ENCODE data around the gene FBP1.

Gene FBP1

GRCh38 chr9:94639061-94639998, at the start of gene FBP1:
TSS of gene FBP1 (minus strand) at chr9:94639518. CDS start at chr9:94639310, 208 bp downstream.
- DNase-seq (ENCODE audit: low read depth): no peak

GRCh38 chr9:94687451-94687850, 48.1 kb upstream of the FBP1 start:
- DNase-seq (ENCODE audit: low read depth): no peak

DNA sequence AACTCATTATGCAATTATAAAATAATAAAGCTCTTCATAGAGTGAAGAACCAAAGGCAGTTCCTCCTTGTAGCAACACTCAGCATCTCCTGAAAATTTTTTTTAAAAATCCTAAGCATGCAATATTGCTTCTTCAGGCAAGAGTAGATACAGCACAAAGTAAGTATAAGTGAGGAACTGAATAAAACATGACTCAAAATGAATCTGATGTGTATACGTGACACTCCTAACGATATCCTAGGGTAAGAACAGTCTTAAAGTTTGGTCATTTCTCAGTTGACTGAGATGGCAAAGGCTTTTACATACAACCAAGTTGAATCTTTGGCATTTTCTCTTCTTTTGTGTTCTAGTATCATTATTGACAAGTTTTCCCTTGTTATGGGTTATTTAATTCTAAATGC, 46.0 kb upstream of the FBP1 start:
- DNase-seq (ENCODE audit: low read depth): no peak

GRCh38 chr9:94681508-94681907, 42.2 kb upstream of the FBP1 start:
- peak; percentile 71 for DNase-seq (ENCODE audit: low read depth)

DNA sequence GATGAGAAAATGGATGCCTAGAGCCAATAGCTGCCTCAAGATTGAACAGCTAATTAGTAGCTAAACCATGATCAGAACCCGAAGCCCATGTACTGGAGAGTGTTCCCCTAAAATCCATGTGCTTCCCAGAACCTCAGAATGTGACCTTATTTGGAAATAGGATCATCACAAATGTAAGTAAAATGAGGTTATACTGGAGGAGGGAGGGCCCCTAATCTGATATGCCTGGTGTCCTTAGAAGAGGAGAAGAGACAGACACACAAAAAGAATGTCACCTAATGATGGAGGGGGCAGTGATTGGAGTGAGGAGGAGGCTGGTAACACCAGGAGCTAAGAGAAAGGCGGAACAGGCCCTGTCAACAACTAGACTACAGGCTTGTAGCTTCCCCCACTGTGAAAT, 41.3 kb upstream of the FBP1 start:
- no peak for DNase-seq (ENCODE audit: low read depth)

GRCh38 chr9:94680020-94680419, 40.7 kb upstream of the FBP1 start:
- DNase-seq (ENCODE audit: low read depth): no peak

DNA sequence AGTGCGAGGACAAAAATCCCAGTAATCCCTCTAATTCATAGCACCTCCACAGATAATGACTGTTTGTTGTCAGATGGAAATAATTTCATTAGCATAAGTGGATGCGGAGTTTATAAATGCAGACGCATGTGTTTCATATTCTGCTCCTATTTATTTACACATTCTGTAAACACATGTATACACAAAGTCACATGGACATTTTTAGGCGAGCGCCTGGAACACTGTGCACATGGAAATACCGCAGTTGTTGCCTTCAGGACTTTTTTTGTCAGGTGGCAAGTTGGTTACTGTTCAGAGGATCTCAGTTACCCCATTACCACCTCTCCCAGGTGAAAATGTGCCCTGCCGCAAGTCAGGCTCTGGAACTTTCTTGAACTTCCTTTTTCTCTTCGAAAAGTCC, 40.3 kb upstream of the FBP1 start:
- DNase-seq (ENCODE audit: low read depth): no peak

GRCh38 chr9:94677929-94678328, 38.6 kb upstream of the FBP1 start:
- DNase-seq (ENCODE audit: low read depth): no peak

DNA sequence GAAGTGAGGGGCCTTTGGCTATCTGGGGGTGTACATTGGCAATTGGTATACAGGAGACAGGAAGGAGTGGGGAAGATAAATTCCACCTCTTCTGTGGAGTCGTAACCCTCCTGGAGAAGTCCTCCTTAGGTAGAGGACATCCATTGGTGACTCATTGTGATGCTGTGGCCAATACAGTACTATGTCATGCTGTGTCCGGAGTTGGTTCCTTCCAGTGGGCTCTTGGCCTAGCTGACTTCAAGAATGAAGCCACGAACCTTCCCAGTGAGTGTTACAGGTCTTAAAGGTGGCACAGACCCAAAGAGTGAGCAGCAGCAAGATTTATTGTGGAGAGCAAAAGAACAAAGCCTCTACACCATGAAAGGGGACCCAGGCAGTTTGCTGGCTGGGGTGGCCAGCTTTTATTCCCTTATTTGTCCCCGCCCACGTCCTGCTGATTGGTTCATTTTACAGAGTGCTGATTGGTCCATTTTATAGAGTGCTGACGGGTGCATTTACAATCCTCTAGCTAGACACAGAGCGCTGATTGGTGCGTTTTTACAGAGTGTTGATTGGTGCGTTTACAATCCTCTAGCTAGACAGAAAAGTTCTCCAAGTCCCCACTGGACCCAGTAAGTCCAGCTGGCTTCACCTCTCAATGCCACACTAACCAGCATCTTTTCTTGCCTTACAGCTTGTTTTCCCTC, 37.3 kb upstream of the FBP1 start:
- no peak for DNase-seq (ENCODE audit: low read depth)

DNA sequence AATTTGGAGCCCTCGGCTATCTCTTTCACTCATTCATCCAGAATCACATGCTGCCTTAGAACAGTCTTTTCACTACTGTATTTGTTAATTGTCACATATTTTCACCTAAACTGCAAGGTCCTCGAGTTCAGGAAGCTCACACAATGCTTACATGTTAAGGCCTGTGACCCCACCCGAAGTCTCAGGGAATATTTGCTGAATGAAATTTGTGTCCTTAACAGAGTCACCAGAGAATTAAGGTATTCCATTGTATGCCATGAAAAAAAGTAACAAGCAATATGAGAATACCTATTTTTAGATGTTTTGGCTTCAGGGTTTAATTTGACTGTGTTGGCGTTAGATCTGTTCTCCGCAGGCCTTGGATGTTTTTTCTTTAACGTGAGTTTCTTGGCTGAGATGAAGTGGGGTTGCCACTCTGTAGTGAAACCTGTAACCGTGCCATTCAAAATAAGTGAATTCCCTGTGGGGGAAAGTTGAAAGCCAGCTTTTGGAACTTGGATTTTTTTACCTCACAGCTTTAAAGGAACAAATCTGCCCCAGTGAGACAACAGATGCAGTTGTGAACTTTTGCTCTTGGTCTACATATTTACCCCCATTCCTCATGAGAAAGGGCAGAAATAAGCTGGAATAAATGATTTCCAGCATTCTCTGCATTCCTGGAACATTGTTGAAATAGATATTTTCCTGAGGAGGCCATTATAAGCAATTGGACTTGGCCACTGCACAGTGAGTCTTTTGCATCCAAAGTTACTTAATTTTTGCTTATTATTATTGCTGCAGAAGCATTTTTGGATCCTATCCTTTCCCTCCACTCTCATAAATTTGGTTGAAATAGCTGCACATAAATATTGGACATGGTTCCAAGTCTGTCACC, 35.9 kb upstream of the FBP1 start:
- peak; percentile 74 for DNase-seq (ENCODE audit: low read depth)

DNA sequence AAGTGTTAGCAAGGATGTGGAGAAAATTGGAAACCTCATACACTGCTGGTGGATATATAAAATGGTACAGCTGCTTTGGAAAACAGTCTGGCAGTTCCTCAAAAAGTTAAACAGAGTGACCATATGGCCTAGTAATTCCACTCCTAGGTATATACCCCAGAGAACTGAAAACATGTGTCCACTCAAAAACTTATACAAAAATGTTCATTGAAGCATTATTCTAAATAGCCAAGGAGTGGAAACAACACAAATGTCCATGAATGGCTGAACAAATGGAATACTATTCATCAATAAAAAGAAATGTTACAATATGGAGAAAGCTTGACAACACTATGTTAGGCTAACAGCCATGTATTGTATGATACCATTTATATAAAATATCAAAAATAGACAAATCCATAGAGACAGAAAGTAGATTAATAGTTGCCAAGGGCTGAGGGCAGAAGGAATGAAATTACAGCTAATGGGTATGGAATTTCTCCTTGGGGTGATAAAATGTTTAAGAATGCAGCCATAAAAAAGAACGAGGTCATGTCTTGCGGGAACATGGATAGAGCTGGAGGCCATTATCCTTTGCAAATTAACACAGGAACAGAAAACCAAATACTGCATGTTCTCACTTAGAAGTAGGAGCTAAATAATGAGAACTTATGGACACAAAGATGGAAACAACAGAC, 33.6 kb upstream of the FBP1 start:
- DNase-seq (ENCODE audit: low read depth): peak; percentile 40

GRCh38 chr9:94668928-94669729, 29.8 kb upstream of the FBP1 start:
- DNase-seq (ENCODE audit: low read depth): peak; percentile 71

DNA sequence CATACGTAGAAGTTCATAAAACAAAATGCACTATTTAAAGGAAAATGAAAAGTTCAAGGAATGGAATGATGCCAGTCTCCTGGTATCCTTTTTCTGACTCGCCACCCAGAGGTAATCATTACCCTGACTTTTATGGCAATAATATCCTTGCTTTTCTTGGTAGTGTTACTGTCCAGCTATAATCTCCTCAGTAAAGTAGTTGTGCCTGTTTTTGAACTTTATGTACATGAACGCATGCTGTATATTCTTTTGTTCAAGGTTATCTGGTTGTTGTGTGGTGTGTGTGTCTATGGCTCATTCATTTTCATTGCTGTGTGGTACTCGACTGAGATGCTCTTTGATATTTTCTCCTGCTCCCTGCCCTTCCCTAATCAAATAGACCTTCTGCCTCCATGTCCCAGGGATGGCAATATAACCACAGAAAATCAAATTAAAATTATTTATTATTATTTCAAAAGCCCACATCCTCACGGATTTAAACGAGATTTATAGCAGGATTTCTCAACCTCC, 29.2 kb upstream of the FBP1 start:
- no peak for DNase-seq (ENCODE audit: low read depth)

DNA sequence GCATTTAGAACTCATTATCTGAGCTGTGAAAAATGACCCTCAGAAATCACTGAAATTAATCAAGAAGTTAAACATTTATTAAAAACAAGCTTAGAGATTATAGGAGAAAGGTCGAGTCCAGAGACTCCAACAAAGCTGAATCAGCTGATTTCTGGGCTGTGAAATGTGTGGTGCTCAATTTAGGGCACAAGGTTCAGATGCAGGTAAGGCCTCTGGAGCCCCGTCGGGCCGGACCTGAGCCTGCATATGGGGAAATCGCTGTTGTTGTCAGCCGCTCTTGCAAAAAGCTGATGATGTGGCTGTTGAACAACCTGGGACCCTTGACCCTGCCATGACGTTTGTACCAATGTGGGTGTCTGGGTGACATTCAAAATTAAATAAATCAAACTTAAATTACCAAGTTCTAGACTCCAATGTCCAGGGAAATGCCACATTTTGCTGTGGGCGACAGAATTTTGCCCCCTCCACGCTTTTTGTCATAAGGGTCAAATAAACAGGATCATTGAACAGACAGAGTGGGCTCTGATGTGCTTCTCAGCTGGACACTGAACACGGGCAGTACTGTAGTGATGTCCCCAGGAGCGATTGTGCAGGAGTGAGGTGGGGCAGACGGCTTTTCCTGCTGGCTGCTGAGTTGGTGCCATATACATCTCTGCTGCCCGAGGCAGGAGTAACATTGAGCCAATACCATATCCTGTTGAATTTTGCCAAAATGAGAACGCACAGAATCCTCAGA, 27.2 kb upstream of the FBP1 start:
- DNase-seq (ENCODE audit: low read depth): no peak

DNA sequence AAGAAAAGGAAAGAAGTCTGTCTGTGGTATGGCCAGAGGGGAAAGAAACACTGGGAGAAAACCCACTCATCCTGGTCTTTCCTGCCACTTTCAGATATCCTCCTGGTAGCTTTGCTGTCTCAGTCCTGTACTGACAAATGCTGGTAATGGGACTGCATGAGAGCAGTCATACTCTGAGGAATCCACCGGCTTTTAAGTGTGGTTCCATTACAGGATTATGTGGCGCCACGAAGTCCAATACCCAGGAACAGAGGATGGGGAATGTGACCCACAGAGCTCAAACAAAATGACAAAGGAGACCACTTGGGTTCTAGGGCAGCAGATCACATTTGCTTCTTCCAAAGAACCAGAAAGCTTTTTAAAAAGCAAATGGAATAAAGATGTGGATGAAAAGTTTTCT, 26.3 kb upstream of the FBP1 start:
- DNase-seq (ENCODE audit: low read depth): no peak

DNA sequence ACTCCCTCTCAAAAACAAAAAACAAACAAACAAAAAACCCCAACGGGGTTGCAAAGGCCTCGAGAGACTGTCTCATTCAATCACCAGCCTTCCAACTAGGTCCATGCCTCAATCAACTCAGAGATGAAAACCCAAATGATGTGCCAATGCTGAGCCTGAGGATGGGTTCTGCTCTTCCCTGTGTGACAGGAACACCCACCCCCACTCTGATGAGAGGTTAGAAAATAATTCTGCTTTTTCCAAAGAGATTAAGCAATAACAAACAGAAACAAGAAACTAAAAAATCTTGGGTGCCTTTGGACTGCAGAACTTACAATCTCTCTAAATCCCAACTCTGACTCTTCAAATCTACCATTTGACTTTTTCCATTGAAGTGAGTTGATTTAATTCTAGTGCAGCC, 25.5 kb upstream of the FBP1 start:
- DNase-seq (ENCODE audit: low read depth): no peak

DNA sequence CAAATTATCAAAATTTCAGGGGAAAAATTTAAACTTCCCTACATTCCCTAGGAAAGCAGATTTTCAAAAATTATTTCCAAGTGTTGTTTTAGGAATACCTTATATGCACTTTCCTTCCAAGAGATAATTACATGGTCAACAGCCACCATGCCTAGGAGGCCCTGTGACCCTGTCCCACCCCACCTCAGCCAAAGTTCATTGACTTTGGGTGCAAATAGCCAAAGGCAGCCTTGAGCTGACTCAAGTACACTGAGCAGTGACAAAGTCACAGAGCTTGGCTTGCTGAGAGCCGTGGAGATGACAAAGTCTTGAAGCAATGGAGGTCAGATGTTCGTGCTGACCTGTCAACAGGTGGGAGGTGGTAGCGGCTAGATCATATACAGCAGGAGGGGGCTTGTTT, 24.3 kb upstream of the FBP1 start:
- DNase-seq (ENCODE audit: low read depth): no peak

- DNase-seq (ENCODE audit: low read depth): no peak
Observed at GRCh38 chr9:94663140-94663539, 23.8 kb upstream of the FBP1 start.

- DNase-seq (ENCODE audit: low read depth): no peak
Observed at GRCh38 chr9:94657021-94657725, 17.9 kb upstream of the FBP1 start.
